ENCODE data around the gene TBX10. TPM values are rescaled to one million over a fixed set of nuclear protein-coding genes. Genes with fewer than 3 reads are reported as not detected.

TBX10 gene
- total and polyA plus RNA-seq, 4 donors = 0.12 to 0.43 TPM; not detected in 2

- H3K27me3 ChIP-seq (ENCODE audit: control insufficient read depth in 4 of 4, insufficient read depth in 4 of 4, low read length in 3 of 4) = no peaks in the 10 kb centered on the region
- no peak overlapping the region for H3K27ac ChIP-seq (ENCODE audit: low read depth in 1 of 2, low read length in 2 of 2)
- no peak overlapping the region for H3K4me3 ChIP-seq (ENCODE audit: low read depth in 1 of 3, low read length in 3 of 3)
- no peak overlapping the region for H3K9ac ChIP-seq (ENCODE audit: low read depth in 1 of 2, low read length in 2 of 2)
- WGBS = 85% methylated on average over 26 of the region's 26 CpGs
- TF ChIP-seq JUND (IDR thresholded peaks at IDR 0.05) (no peak), MAX (IDR thresholded peaks at IDR 0.05) (no peak), FOXA1 (IDR thresholded peaks at IDR 0.05) (no peak), YY1 (IDR thresholded peaks at IDR 0.05) (no peak), TAF1 (conservative IDR thresholded peaks at IDR 0.05) (no peak), ATF3 (IDR thresholded peaks at IDR 0.05) (no peak), RXRA (IDR thresholded peaks at IDR 0.05) (no peak)
- peaks cover 0 to 2% (median under 1%) of the 10 kb centered on the region in 4 donors for H3K4me1 ChIP-seq (ENCODE audit: control insufficient read depth in 4 of 4, insufficient read depth in 4 of 4, low read length in 3 of 4)
- H3K9me3 ChIP-seq (ENCODE audit: control insufficient read depth in 4 of 4, low read length in 3 of 4) = no peaks in the 10 kb centered on the region
- H3K36me3 ChIP-seq (ENCODE audit: control insufficient read depth in 4 of 4, insufficient read depth in 3 of 4, low read depth in 1 of 4, low read length in 3 of 4) = no peaks in the 10 kb centered on the region
- DNase-seq (ENCODE audit: low spot score) = no peak
Measured at GRCh38 chr11:67667490-67668191, 28.1 kb upstream of the TBX10 start.

- Histone ChIP-seq H3K27me3 (ENCODE audit: control insufficient read depth in 4 of 4, insufficient read depth in 4 of 4, low read length in 3 of 4) (no peaks in the 10 kb centered on the region), H3K9ac (ENCODE audit: low read depth in 1 of 2, low read length in 2 of 2) (no peak overlapping the region), H3K9me3 (ENCODE audit: control insufficient read depth in 4 of 4, low read length in 3 of 4) (no peaks in the 10 kb centered on the region), H3K4me3 (ENCODE audit: low read depth in 1 of 3, low read length in 3 of 3) (no peak overlapping the region), H3K36me3 (ENCODE audit: control insufficient read depth in 4 of 4, insufficient read depth in 3 of 4, low read depth in 1 of 4, low read length in 3 of 4) (no peaks in the 10 kb centered on the region), H3K27ac (ENCODE audit: low read depth in 1 of 2, low read length in 2 of 2) (no peak overlapping the region), H3K4me1 (ENCODE audit: control insufficient read depth in 4 of 4, insufficient read depth in 4 of 4, low read length in 3 of 4) (peaks cover 0 to 3% (median under 1%) of the 10 kb centered on the region in 4 donors)
- WGBS = 81% methylated on average over 20 of the region's 20 CpGs
- no peak for DNase-seq (ENCODE audit: low spot score)
- no peak for TF ChIP-seq GABPA (IDR thresholded peaks at IDR 0.05 in 1 of 2, conservative IDR thresholded peaks at IDR 0.05 in 1 of 2)
- no peak for TF ChIP-seq ATF3 (IDR thresholded peaks at IDR 0.05)
- no peak for TF ChIP-seq NR2F2 (IDR thresholded peaks at IDR 0.05)
Measured at GRCh38 chr11:67666676-67667489, 27.3 kb upstream of the TBX10 start.

- peaks cover 0 to 3% (median under 1%) of the 10 kb centered on the region in 4 donors for H3K4me1 ChIP-seq (ENCODE audit: control insufficient read depth in 4 of 4, insufficient read depth in 4 of 4, low read length in 3 of 4)
- DNase-seq (ENCODE audit: low spot score) = no peak
- H3K4me3 ChIP-seq (ENCODE audit: low read depth in 1 of 3, low read length in 3 of 3) = no peak overlapping the region
- no peak overlapping the region for H3K9ac ChIP-seq (ENCODE audit: low read depth in 1 of 2, low read length in 2 of 2)
- TF ChIP-seq, protein P1, sequence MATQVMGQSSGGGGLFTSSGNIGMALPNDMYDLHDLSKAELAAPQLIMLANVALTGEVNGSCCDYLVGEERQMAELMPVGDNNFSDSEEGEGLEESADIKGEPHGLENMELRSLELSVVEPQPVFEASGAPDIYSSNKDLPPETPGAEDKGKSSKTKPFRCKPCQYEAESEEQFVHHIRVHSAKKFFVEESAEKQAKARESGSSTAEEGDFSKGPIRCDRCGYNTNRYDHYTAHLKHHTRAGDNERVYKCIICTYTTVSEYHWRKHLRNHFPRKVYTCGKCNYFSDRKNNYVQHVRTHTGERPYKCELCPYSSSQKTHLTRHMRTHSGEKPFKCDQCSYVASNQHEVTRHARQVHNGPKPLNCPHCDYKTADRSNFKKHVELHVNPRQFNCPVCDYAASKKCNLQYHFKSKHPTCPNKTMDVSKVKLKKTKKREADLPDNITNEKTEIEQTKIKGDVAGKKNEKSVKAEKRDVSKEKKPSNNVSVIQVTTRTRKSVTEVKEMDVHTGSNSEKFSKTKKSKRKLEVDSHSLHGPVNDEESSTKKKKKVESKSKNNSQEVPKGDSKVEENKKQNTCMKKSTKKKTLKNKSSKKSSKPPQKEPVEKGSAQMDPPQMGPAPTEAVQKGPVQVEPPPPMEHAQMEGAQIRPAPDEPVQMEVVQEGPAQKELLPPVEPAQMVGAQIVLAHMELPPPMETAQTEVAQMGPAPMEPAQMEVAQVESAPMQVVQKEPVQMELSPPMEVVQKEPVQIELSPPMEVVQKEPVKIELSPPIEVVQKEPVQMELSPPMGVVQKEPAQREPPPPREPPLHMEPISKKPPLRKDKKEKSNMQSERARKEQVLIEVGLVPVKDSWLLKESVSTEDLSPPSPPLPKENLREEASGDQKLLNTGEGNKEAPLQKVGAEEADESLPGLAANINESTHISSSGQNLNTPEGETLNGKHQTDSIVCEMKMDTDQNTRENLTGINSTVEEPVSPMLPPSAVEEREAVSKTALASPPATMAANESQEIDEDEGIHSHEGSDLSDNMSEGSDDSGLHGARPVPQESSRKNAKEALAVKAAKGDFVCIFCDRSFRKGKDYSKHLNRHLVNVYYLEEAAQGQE (IDR thresholded peaks at IDR 0.05) = no peak
- TF ChIP-seq FOXA1 (IDR thresholded peaks at IDR 0.05) = no peak
- no peak for TF ChIP-seq JUND (IDR thresholded peaks at IDR 0.05)
- no peak for TF ChIP-seq RXRA (IDR thresholded peaks at IDR 0.05)
- TF ChIP-seq YY1 (IDR thresholded peaks at IDR 0.05) = no peak
- TF ChIP-seq ATF3 (IDR thresholded peaks at IDR 0.05) = no peak
- no peak for TF ChIP-seq RAD21 (IDR thresholded peaks at IDR 0.05)
- no peak for TF ChIP-seq TAF1 (conservative IDR thresholded peaks at IDR 0.05)
- TF ChIP-seq, protein P2, sequence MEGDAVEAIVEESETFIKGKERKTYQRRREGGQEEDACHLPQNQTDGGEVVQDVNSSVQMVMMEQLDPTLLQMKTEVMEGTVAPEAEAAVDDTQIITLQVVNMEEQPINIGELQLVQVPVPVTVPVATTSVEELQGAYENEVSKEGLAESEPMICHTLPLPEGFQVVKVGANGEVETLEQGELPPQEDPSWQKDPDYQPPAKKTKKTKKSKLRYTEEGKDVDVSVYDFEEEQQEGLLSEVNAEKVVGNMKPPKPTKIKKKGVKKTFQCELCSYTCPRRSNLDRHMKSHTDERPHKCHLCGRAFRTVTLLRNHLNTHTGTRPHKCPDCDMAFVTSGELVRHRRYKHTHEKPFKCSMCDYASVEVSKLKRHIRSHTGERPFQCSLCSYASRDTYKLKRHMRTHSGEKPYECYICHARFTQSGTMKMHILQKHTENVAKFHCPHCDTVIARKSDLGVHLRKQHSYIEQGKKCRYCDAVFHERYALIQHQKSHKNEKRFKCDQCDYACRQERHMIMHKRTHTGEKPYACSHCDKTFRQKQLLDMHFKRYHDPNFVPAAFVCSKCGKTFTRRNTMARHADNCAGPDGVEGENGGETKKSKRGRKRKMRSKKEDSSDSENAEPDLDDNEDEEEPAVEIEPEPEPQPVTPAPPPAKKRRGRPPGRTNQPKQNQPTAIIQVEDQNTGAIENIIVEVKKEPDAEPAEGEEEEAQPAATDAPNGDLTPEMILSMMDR (IDR thresholded peaks at IDR 0.05; ENCODE audit: low read depth, low read length, missing input control) = no peak
- no peak for TF ChIP-seq HNF4G (IDR thresholded peaks at IDR 0.05)
- TF ChIP-seq HNF4A (conservative IDR thresholded peaks at IDR 0.05) = no peak
- no peak for TF ChIP-seq ZBTB33 (IDR thresholded peaks at IDR 0.05)
- TF ChIP-seq NR2F2 (IDR thresholded peaks at IDR 0.05) = no peak
- TF ChIP-seq MAX (IDR thresholded peaks at IDR 0.05) = no peak
- no peak for TF ChIP-seq FOXA2 (IDR thresholded peaks at IDR 0.05)
- TF ChIP-seq GABPA (IDR thresholded peaks at IDR 0.05 in 1 of 2, conservative IDR thresholded peaks at IDR 0.05 in 1 of 2) = no peak
- H3K36me3 ChIP-seq (ENCODE audit: control insufficient read depth in 4 of 4, insufficient read depth in 3 of 4, low read depth in 1 of 4, low read length in 3 of 4) = no peaks in the 10 kb centered on the region
- WGBS = 86% methylated on average over 11 of the region's 11 CpGs
- H3K27ac ChIP-seq (ENCODE audit: low read depth in 1 of 2, low read length in 2 of 2) = no peak overlapping the region
- no peaks in the 10 kb centered on the region for H3K9me3 ChIP-seq (ENCODE audit: control insufficient read depth in 4 of 4, low read length in 3 of 4)
- no peaks in the 10 kb centered on the region for H3K27me3 ChIP-seq (ENCODE audit: control insufficient read depth in 4 of 4, insufficient read depth in 4 of 4, low read length in 3 of 4)
Measured at GRCh38 chr11:67666303-67666645, 26.7 kb upstream of the TBX10 start.
